ENCODE measurements around the gene MGLL.
"Not testable (repeated sequence)": the region's sequence is repeated elsewhere in the genome, so short reads cannot be mapped to it uniquely, and the experiment has no call there.

The MGLL gene

DNA sequence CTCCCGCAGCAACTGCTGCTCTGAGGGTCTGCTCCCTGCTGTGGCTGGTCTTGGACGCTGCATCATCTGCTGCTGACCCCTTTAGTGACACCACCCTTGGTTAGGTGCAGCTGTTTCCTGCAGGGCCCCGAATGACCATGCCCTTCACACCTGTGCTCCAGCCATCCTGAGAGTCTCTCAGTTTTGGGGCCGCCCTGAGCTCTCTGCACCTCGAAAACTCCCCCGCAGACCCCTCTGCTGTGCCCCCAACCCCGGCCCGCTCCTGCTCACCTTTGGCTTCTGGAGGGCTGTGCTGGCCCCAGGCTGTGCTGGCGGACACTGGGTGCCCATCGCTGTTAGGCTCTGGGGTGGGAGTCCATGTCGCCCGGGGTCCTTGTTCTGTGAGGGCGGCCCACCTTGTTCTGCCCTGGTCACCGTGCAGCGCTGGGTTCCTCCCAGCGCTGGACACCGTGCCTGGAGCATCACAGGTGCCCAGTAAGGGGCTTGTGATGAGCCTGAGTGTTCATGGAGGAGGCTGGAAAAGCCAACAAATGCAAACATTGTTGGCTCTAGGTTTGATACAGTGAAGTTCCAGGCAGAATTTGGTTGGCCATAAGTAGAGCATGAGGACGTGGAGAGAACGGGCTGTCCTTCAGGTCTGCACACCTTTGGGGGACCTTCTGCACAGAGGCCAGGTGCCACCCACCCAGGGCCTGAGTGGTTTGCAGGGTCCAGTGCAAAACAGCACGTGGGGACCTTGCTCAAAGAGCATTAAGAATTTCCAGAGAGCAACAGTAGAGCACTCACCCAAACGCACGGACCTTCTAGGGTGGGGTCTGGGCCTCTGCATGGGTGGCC, 137.2 kb downstream of the MGLL start:
- peak in 1 of 2 donors; percentile 2 for DNase-seq

DNA sequence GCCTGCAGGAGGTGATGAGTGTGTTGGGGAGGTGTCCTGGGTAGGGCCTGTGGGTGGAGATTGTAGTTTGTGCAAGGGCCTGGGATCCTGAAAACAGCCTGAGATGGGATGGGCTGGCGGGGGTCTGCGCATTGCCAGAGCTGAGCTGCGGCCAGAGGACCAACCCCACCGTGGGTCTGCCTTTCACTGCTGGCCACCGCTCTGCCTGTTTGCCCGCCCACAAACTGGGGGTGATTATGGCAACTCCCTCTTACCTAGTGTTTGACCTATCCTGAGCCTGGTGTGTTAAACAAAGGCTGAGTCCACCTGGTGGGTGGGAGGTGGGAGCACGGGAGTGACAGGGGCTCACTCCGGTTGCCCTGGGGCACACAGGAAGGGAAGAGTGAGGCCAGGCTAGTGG, 139.8 kb downstream of the MGLL start:
- peak in 1 of 2 donors; percentile 10 for DNase-seq

DNA sequence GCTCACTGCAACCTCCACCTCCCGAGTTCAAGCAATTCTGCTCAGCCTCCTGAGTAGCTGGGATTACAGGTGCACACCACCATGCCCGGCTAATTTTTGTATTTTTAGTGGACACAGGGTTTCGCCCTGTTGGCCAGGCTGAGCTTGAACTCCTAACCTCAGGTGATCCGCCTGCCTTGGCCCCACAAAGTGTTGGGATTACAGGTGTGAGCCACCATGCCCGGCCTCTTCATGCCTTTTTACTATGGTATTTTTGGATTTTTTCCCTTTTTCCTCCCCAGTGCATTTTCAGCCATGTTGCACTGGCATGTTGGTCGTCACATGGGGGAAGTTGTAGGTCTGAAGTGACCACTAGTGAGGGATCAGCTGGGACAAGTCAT, 140.2 kb downstream of the MGLL start:
- not testable (repeated sequence) for DNase-seq

DNA sequence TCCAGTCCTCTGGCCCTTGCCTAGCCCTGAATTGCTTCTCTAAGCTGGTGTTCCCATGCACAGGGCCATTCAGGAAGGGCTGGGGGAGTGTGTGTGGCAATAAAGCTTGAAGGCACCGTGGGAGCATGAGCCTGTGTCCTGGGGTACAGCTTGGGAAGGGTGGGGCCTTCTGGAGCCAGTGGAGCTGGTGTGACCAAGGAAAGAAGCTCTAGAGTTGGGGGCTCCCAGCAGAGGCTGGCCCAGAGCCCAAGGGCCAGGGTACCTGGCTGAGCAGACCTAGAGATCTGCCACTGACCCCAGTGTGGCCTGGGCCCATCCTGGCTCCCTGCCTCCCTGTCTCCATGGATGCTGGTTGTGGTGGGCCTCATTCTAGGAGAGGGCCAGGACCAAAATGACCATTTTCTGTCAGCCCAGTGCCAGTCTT, 141.5 kb downstream of the MGLL start:
- no peak for DNase-seq

DNA sequence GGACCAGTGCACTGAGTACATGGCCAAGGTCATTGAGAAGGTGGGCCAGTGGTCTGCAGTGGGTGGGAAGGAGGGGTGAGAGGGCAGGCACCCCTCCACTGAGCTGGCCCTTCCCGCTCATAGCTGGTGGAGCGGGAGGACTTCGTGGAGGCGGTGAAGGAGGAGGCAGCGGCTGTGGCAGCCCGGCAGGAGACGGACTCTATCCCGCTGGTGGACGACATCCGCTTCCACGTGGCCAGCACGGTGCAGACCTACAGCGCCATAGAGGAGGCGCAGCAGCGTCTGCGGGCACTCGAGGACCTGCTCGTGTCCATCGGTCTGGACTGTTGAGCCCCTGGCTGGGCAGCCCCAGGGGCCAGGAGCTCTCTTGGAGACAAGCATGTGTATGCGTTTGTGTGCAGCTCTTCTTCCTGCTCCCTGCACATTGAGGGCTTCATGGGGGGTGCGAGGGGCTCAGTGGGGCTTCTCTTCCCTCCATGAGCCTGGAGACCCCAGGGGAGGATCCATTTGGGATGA, 142.1 kb downstream of the MGLL start:
- peak in 1 of 2 donors; percentile 9 for DNase-seq

DNA sequence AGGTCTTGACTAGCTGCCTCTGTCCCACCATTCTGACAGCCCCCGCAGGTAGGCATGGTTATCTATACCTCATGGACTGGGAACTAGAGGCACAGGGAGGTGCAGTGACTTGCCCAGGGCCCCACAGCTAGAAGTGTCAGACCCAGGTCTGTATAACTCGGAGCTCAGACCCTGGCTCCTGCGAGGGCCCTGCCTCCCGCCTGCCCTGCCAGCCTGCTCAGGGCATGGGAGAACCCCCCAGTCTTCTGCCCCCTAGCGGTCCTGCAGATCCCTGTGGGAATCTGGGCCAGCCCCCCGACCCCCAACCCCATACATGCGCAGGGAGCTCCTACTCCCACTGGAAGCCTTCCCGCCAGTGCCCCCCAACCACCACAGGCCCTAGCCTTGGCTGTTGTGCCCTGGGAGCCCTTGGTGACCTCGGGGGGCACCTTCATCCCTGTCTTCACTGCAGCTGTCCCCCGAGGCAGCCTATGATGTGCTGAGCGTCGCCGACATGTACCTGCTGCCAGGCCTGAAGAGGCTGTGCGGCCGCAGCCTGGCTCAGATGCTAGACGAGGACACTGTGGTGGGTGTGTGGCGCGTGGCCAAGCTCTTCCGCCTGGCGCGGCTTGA, 142.7 kb downstream of the MGLL start:
- DNase-seq, result peak in 1 of 2 donors; percentile 5

DNA sequence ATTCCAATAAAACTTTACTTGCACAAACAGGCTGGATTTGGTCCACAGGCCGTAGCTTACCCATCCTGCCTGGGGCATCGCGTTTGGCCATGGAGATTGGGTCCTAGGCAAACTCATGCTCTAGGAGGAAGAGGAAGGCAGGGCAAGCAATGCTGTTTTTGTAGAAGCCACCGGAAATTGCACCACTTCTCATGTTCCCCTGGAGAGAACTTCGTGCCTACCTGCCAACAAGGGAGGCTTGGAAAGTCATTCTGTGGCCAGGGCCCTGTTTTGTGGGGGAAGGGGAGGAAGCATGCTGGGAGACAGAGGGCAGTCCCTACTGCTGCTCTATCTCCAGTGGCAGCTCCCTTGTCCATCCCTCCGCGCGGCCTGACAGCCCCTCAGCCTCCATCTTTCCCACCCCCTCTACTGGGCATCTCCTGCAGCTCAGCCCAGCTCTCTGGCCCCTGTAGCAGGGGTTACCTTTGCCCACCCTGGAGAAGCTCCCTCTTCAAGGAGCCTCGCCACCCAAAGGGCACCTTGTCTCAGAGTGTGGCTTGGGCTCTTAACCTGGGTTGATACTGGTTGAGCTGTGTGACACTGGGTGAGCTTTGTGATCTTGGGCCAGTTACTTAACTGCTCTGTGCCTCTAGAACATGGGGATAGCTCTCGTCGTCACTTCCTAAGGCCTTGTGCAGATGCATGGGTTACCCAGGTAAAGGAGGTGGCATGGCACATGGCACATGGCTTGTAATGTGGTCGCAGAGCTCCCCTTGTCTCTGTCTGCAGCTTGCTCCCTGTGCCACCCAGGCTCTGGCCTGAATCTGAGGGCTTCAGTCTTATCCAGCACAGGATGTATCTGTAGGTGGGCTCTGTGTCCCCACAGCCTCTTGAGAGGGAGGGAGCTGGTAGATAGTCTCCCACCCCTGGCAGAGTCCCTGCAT, 143.4 kb downstream of the MGLL start:
- peak in 1 of 2 donors; percentile 15 for DNase-seq

DNA sequence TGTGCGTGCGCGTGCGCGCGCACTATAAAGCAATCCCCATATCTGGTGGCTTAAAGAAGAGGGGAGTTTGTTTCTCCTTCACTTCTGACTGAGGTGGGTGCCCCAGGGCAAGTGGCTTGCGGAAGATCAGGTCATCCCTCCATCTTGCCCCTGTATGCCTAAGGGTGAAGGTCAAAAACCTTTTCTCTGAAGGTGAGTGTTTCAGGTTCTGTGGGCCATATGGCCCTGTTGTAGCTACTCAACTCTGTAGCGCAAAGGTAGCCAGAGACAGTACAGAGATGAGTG, 144.1 kb downstream of the MGLL start:
- DNase-seq, result no peak

DNA sequence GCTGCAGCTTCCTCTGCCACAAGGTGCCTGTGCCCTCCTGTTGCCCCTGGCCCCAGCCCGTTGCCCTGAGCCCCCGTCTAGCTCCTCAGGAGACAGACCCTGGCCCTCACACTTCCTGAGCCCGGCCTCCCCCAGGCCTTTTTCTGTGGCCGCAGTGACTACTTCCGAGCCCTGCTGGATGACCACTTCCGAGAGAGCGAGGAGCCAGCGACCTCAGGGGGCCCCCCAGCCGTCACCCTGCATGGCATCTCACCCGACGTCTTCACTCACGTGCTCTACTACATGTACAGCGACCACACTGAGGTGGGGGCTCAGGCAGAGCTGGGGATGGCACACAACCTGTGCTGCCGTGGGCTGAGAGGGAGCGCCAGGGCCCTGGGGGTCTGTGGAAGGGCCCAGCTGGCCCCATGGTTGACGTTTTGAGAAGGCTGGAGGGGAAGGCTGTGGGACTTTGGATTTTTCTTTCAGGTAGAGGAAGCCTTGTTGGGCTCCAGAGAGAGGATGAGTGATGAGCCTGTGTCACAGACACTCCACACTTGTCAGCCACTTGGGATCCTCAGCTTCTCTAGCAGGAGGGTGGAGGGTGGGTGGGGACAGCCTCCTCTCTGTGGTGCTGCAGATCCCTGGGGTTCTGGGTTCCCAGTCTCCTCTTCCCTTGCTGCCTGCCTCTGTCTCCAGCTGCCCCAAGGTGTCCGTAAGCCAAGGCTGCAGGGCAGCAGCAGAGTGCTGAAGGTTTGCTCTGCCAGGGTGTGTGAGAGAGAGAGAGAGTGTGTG, 144.6 kb downstream of the MGLL start:
- peak in 1 of 2 donors; percentile 10 for DNase-seq

DNA sequence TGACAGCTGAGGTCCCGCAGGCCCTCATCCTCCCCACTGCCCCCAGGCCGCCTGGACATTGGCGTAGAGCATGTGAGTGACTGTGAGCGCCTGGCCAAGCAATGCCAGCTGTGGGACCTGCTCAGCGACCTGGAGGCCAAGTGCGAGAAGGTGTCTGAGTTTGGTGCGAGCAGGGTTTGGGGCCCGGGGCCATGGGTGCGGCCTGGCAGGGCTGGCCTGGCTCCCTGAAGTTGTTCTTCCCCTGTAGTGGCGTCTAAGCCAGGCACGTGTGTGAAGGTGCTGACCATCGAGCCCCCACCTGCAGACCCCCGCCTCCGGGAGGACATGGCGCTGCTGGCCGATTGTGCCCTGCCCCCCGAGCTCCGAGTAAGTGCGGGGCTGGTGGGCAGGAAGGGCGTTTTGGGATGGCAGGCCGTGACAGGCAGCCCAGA, 145.4 kb downstream of the MGLL start:
- no peak for DNase-seq

DNA sequence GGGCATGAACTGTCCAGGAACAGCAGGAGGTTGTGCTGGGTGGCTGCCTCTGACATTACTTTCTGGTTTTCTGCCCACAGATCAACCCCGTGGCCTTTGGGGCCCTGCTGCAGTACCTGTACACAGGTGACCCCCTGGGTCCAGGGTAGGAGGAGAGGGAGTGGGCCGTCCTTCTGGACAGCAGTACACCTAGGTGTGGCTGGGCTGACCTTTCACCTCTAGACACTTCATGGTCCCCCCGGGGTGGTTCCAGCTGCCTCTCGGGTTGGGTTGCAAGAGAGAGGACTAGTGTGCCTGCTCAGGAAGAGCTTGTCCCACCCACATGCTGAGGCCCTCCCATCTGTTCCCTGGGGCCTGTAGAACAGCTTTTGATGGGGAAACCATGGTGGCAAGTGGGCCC, 145.9 kb downstream of the MGLL start:
- peak in 1 of 2 donors; percentile 8 for DNase-seq

DNA sequence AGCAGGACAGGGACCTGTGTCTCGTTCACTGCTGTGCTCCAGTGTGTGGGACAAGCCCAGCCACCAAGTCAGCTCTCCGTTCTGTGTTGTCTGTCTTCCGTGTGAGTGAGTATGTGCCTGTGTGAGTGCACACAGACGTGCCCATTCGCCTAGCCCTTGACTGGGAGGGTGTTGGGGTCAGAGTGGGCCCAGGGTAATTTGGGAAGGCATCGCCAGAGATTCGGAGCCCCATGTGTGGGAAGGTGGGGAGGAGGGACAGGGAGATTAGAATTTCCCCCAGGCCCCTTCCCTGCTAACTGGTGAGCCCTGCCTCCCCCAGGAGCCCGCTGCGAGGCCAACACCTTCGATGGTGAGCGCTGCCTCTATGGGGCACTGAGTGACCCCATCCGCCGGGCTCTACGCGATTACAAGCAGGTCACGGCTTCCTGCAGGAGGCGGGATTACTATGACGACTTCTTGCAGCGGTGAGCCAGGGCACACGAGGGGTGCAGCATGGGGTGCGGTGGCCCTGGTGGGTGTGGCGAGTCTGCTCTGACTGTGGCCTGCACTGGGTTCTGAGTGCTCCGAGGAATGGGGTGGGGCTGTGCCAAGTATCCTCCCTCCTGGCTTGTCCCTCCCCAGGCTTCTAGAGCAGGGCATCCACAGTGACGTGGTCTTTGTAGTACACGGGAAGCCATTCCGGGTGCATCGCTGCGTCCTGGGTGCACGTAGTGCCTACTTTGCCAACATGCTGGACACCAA, 146.5 kb downstream of the MGLL start:
- peak in 1 of 2 donors; percentile 7 for DNase-seq

DNA sequence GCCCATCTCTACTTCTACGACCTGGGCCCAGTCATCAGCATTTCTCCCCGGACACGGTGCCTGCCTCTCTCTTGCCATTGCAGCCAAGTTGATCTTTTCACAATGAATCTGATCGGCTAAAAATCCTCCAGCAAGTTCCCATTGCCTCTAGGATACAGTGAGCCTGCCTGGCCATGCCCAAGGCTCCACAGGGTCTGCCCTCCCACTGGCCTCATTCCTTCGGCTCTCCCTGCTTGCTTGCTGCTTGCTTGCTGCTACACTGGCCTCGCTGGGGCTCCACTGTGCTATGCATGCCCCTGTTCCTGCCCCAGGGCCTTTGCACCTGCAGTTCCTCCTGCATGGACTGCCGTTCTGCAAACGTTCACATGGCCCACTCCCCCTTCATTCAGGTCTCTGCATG, 147.5 kb downstream of the MGLL start:
- DNase-seq, result peak in 1 of 2 donors; percentile 10

DNA sequence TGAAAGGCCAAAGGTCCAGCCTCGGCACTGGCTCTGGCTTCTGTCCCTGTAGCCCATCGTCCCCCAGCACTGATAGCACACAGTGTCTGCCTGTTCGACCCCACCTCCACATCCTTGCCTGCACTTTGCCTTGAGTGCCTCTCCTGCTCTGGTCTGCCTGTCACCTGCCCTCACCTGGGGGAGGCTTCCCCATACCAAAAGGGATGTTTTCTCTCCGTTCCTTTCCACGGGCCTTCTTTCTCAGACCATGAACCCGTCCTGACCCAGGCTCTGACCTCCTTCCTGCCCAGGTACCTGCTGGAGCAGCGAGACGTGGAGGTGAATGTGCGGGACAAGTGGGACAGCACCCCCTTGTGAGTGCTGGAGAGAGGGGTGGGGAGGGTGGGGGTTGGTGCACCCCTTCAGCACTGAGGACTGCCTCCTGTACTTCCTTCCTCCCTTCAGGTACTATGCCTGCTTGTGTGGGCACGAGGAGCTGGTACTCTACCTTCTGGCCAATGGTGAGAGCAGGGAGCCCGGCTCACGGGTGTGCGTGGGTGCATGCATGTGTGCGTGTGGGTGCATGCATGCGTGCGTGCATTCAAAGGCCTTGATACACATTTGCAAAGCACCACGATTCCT, 148.1 kb downstream of the MGLL start:
- peak in 1 of 2 donors; percentile 8 for DNase-seq

DNA sequence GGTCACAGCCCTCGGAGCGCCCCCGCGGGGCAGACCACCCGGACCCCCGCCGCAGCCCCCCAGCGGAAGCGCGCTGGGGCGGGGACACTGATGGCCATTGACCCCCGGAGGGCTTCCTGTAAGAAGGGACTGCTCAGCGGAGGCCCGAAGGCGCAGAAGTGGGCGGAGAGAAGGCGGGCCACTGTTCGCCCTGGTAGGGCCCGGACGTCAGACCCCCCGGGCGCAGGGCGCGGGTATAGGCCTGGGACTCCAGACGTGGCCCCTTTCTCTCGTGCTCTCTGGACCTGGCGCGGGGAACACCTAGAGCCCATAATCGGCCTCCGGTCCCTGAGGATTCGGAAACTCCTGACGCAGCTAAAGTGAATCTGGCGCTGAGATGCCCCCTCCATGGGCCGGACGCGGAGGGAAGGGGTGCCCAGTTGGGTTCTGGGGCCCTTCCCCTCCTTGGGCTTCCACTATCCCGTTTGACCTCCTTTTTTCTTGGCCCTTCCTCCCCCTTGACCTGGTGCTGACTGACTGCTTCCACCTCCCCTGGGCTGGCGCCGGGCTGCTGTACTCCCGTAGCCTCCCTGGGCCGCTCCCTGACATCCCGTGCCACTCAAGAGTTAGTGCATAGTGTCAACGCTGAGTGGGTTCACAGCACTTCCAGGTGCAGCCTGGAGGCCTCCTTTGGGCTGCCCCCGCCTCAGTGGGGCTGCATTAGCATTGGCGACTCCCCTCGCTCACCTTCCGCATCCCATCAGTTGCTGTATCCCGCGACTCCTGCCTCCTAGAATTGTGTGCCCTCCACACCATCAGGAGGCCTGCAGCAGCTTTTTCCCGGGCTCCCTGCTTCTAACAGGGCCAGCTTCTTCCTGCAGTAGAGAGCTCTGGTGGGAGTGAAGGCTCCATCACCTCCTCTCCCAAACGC, 148.9 kb downstream of the MGLL start:
- DNase-seq, result peak; percentile 52 to 57

DNA sequence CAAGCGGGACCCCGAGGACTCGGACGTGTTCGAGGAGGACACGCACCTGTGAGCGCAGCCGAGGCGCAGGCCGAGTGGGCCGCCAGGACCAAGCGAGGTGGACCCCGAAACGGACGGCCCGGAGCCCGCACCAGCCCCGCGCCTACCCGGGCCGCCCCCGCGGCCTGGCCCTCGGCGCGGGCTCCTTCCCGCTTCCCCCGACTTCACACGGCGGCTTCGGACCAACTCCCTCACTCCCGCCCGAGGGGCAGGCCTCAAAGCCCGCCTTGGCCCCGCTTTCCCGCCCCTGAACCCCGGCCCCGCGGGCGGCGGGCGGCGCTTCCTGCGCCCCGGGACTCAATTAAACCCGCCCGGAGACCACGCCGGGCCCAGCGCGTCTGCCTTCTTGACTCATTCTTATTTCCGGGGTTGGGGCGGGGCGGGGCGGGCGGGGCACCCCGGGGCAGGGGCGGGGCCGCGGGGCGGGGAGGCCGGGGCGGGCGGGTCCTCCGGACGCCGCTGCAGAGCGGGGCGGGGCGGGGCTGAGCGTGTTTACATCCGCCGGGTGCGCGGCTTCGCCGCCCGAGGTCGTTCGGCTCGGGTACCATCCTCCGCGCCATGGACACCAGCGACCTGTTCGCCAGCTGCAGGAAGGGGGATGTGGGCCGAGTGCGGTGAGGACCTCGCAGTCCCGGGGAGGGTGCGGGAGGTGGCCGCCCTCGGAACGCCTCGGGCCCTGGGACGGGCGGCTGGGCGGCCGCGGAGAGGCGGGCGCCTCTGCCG, 149.7 kb downstream of the MGLL start, which contains the start of gene ABTB1:
Gene ABTB1 (plus strand): TSS at position 524 of the 762 bp plus-strand sequence. CDS start 74 bp downstream, at position 598.
- peak; percentile 88 to 89 for DNase-seq

DNA sequence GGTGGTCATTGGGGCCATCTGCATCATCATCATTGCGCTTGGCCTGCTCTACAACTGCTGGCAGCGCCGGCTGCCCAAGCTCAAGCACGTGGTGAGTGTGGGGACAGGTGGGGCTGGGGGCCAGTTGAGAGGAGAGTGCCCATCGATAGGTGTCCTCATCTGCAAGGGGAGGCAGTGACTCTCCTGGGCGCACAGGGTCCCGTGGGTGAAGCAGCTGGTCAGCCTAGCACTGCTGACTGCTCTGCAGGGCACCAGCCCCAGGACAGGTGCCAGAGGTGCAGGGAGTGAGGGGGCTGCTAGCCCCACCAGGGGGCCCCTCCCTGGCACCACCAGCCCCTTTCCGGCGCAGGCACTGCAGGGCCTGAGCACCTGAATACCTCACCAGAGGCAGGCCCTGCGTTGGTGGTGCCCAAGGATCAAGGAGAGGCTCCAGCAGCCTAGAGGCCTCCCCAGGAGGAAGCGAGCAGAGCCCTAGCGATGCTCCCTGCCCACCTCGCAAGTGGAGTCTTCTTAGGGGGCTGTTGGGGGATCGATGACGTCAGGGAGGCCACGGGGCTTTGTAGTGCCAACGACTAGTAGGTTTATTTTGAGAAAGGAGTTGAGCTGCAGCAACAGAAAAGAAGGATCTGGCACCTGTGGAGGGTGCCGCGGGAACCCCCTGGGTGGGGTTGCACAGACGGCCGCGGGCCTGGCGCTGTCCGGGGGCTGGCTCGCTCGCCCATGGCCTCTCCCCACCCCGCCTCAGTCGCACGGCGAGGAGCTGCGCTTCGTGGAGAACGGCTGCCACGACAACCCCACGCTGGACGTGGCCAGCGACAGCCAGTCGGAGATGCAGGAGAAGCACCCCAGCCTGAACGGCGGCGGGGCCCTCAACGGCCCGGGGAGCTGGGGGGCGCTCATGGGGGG, 150.5 kb downstream of the MGLL start:
- DNase-seq, result peak; percentile 38 to 46
